22Rv1 (cell line): ENCODE measurements around the gene SRF.
A peak's percentile ranks its signal among the peaks of the same experiment; 100 is the strongest.

Experiments used
- ZFX ChIP-seq: fragments of 450-650 bp; IDR thresholded peaks from 2 replicates; pipeline ENCODE4 v1.6.1; 2017; ENCODE audit warnings: antibody characterized with exemption, borderline replicate concordance
- TF ChIP-seq, protein P1 (sequence below): fragments of 450-650 bp; IDR thresholded peaks from 2 replicates; pipeline ENCODE4 v1.5.1; 2017; ENCODE audit warnings: mild to moderate bottlenecking

GRCh38 chr6:43228951-43229802, 58.1 kb downstream of the SRF start, which contains the start of gene DNPH1:
- TF ChIP-seq, protein P1, sequence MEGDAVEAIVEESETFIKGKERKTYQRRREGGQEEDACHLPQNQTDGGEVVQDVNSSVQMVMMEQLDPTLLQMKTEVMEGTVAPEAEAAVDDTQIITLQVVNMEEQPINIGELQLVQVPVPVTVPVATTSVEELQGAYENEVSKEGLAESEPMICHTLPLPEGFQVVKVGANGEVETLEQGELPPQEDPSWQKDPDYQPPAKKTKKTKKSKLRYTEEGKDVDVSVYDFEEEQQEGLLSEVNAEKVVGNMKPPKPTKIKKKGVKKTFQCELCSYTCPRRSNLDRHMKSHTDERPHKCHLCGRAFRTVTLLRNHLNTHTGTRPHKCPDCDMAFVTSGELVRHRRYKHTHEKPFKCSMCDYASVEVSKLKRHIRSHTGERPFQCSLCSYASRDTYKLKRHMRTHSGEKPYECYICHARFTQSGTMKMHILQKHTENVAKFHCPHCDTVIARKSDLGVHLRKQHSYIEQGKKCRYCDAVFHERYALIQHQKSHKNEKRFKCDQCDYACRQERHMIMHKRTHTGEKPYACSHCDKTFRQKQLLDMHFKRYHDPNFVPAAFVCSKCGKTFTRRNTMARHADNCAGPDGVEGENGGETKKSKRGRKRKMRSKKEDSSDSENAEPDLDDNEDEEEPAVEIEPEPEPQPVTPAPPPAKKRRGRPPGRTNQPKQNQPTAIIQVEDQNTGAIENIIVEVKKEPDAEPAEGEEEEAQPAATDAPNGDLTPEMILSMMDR, result peak; percentile 96
- TF ChIP-seq ZFX, result no peak
